GM20431 (cell line): ENCODE data around the gene DAB1.

ENCODE experiments used
- in situ Hi-C: fragments of 300-500 bp; cut with MseI, MboI; formaldehyde crosslinking; loops from one replicate; pipeline ENCODE4 v1.15.0; 2020; ENCODE audit warnings: low sequenced_read_pairs; ENCODE audit not compliant: unreplicated experiment

The DAB1 gene

DNA sequence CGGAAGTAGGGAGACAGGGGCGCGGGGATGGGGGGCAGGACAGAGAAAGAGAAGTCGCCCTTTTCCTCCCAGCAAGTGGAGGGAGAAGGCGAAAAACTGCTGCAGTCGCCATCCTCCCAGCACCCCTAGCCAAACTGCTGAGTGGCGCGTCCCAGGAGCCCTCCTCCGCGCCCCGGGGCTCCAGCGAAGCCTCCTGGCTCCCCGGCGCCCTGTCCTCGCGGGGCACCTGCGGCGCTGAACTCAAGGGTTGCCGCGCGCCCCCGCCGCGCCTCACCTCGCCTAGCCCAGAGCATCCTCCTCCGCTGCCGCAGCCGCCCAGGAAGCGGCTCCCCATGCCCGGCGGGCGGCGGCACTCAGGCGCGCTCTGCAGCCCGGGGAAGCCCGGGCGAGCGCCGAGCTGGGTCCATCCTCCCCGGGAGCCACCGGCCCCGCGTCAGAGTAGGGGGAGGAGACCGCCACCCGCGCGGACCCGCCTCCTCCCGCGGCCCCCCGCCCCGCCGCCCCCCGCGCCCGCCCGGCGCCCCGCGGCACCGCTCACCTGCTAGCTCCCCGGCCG is at the start of gene DAB1:
Gene DAB1 (minus strand): TSS at position 405 of the 556 bp plus-strand sequence. CDS start 133,030 bp downstream, outside the sequence.
- in situ Hi-C loops: no loop called here

DNA sequence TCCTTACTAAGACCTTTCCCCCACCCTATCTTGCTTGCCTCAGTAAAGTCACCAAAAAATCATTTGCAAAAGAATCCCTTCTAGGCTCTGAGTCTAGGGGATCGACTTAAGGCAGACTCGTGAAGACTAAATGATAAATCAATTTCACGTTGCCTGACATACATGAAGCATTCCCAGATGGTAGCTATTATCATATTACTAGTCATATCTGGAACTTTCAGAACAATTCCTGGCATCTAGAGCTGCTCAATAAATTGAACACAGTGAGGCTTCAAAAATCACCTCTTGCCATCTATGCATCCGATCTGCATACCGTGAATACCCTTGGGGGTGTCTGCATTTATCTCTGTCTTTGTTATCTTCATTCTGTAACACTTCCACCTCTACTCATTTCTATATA is 49.6 kb upstream of the DAB1 start:
- in situ Hi-C loops: no loop called here

DNA sequence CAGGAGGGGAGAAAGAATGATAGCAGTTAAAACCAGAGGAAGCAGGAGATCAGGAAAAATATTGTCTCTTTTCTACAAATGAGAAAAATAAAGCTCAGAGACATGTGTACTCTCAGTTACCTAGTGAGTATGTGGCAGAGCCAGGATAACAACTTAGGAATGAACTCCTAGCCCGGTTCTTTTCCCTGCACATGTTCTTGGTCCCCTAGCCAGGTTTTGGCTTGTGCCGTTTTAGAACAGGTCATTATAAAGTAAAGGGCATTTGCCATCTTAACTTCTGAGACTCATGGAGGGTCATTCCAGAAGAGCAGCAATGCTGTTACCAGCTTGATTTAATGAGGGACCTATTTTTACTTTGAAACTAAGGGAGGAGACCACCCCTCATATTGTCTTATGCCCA is 48.1 kb upstream of the DAB1 start:
- in situ Hi-C loops: no loop called here

DNA sequence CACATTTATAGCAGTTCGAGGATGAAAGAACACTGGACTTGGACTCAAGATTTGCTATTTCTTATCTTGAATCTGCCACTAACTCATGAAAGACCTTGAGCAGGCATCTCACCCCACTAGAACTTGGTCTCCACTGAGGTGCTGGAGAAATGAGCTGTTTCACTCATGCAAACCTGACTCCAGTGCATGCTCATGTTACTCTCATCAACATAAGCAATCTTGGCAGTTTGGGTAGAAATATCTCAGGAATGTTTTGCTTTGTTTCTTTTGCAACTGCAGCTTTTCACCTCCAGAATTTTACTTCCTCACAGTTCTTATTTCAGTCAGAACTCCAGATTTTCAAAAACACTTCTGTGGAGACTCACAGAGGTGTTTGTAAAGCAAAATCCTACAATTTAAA is 46.2 kb upstream of the DAB1 start:
- in situ Hi-C loops: no loop called here

DNA sequence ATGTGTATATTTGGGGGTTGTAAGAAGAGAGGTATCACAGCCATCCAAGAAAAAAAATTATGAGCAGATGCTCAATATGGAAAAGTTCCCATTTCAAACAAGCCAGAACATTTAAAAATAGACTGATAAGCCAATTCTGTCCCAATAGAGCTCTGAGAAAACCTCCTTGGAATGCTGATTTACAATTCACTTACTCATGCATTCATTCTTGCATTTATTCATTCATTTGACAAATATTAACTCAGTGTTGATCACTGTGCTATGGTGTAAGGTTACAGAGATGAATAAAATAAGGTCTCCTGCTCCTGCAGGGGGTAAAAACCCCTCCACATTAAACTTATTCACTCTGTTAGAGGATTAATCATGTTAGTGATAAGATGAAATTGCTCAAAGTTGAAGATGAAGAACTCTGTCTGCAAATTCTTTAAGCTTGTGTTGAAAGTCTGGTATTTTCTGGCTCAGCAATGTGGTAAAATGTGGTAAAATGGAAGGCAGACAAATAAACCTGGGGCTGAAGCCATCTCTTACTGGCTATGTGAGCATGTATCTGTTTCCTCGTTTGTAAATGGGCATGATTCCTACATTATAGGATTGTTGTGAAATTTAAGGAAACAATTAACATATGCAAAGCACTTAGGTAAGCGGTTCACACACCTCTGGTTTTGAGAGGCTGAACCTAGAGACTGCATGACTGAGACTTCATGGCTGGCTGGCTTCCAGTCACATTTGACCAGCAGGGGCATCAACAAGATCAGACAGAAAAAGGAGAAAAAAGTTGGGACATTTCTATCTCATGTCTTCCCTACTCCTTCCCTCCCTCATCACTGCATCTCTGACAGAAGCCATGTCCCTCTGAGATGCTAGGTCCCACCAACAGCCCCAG is 45.0 kb upstream of the DAB1 start:
- in situ Hi-C loops: no loop called here

DNA sequence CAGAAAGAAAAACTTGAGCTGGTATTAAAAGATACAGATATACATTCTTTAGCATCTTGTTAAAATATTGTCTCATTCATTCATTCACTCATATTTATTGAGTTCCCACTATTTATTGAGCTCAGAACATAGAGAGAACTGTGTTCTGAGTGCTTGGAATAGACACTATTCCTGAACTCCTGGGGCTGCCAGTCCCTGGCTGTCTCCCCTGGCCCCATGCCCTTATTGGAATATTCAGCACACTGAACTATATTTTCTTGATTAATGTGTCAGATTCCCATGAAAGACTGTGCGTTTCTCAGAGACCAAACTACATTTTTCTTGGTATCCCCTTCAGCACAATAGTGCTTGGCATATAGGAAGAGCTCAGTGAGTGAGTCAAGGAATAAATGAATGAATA is 44.0 kb upstream of the DAB1 start:
- in situ Hi-C loops: no loop called here

DNA sequence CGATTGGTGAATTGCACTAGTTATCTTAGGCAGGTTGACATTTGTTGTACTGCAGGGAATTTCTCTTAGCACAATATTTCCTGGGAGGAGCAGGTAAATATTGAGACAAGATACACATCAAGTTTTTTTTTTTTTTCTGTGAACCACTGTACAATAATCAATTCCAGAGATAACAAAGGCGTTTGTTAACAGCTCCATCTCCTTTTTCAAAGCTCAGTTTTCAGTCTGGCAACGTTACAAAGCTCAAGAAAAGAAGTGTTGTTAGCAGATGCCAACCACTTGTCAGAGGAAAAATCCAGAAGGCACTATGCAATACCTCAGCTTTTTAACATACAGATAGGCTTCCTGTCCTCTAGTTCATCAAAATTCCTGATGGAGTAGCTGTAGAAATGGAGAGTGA is 40.9 kb upstream of the DAB1 start:
- in situ Hi-C loops: no loop called here

DNA sequence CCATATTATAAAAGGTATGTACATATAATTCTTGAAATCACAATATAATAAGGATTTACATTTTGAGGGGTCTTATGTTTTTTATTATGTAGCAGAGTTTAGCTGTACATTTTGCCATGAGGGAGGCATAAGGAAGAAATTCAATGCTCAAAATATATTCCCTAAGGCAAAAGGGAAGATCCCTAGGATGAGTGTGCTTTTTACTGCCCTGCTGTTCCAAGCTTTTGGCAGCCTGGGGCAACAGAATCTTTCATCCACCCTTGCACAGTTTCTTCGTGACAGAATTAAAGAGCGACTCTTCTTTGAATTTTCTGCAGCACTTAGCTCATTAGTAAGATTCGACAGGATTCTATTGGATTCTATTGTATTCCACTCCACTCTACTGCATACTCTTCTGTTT is 39.5 kb upstream of the DAB1 start:
- in situ Hi-C loops: no loop called here

DNA sequence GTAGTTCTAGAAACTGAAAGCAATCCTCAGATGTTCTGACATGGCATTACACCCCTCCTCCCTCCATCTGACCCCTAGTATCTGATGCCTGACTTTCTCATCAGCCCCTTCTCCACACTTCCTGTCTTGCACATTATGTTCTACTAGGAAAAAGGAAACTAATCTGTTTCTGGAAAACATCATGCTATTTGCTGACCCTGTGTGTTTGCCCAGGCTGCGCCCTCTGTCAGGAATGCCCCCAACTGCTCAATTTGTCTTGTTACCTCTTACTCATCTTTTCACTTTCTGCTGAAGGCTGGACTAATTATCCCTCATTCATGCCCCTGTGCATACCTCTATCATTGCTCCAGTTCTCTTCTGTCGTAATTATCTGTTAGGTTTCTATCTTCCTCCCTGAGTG is 37.5 kb upstream of the DAB1 start:
- in situ Hi-C loops: no loop called here

DNA sequence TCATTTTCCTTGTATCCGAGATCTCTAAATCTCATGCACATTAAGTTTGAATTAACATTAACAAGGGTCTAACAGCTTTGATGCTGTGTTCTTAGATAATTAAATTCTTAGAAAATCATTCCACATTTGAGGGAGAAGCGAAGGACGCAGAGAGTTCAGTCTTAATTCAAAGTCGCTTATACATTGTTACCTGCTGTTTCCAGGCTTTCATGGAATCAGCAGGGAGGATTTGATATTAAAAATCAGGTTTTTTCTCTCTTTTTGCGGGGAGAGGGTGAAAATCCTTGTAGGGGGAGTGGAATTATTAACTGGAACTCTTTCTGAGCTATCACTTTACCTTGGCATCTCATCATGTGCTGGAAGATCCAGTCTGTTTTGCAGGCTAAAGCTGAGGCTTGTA is 27.7 kb upstream of the DAB1 start:
- in situ Hi-C loops: no loop called here

DNA sequence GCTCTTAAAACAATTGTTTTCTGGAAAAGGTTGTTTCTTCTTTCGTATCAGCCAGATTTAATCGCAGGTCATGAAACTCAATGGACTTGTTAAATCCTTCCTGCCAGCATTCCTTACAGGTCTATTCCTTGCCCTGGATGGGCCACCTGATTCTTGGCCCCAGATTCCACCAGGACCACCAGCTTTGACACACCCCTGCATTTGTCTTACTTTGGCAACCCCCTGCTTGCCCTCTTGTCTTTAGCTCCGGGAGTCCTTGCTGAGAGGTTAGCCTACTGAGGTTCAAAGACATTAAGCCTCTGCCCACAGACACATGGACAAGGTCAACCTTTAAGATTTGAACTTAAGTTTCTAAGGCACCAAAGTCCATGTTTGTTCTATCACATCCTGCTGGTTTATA is 27.1 kb upstream of the DAB1 start:
- in situ Hi-C loops: no loop called here

DNA sequence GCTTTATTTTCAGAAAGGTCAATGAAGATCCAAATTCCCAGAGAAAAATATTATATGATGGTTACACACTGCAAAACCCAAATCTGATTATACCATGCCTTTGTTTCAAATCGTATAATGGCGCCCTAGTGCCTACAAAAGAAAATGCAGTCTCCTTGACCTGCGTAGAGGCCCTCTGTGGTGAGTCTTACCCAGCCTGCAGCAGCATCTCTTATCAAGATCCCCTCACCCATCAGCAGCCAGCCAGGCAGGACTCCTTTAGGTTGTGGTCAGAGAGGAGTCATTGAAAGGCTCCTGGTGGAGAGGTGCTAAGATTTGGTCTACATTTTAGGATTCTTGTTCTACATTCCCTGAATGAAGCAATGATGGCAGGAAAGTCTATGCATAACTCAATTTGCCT is 23.7 kb upstream of the DAB1 start:
- in situ Hi-C loops: no loop called here

DNA sequence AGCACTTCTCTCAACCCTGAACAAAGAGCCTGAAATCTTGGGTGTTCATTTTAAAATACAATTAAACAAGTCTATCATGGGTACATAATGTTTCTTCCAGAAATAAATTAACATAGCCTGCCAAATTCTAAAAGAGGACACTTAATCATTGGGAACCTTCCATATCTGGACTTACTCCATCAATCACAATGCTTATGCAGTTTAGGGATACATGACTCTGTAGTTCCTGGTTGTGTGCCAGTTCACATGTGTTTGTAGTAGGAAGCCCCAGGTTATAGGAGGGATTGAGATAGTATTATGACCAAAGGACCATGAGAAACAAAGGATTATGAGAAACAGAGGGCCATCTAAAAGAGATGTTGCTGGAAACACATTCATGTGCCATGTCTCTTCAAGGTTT is 19.1 kb upstream of the DAB1 start:
- in situ Hi-C loops: no loop called here

DNA sequence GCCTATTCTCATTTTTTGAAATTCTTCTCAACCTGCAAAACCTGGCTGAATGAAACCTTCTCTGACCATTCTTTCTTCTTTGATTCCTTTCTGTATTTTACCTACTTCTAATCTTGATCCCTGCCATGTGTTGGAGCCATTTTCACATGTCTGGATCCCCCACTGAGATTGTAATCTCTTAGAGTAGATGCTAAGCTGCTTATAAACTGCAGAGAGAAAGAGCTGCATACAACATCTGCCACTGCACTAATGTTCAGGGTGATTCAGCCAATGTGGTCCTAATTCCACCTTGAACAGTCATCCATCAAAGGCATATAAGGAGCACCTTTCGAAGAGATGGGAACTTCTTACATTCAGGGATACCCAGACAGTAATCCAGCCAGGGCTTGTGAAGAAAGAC is 16.2 kb upstream of the DAB1 start:
- in situ Hi-C loops: no loop called here

DNA sequence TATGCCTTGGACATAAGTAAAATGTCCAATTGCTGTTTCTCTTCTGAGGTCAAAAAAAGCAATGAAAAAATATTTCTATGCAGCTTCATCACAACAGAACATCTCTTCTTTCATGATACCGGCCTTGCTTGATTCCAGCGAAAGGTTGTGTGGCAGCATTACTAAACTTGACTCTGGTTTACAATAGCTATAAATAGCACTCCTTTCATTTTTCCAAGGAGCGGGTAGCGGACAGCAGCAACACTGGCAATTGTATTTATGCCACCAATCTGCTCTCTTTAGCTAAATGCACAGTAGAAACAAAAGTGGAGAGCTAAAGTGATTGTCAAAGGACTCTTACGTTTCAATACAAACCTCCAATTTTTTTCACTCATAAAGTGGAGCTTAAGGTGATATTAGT is 7.5 kb upstream of the DAB1 start:
- in situ Hi-C loops: no loop called here

DNA sequence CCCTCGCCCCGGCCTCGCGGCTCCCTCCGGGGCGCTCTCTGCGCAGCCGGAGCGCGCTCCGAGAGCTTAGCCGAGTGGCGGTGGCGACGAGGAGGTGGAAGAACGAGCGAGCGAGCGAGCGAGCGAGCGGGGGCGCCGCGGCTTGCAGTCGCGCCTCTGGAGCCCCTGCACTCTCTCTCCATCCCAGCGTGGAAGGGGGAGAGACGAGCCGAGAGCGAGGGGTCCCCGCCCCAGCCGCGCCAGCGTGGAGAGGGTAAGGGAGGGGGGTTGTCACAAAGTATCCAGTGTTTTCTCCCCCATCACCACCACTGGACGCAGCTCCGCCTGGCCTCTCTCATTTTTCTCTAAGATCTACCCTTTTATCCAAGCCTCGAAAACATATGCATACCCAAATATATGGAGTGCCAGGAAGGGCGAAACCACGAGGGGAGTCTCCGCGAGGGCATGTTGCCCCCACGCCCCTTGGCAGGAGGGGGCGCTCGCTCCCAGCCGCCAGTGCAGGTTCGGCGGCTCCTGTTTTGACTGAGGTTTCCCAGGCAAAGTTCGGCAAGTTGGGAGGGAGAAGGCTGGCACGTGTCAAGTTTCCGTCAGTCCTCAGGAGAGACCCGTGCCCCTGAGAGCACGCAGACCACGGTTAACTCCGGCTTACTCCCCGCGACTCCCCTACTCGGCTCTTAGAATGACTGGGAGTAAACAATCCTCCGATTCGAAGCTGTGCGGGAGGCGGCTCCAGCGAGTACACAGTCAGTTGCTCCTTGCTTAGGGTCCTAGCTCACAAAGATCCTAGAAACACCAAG is 569 bp upstream of the DAB1 start:
- in situ Hi-C loops: no loop called here

DNA sequence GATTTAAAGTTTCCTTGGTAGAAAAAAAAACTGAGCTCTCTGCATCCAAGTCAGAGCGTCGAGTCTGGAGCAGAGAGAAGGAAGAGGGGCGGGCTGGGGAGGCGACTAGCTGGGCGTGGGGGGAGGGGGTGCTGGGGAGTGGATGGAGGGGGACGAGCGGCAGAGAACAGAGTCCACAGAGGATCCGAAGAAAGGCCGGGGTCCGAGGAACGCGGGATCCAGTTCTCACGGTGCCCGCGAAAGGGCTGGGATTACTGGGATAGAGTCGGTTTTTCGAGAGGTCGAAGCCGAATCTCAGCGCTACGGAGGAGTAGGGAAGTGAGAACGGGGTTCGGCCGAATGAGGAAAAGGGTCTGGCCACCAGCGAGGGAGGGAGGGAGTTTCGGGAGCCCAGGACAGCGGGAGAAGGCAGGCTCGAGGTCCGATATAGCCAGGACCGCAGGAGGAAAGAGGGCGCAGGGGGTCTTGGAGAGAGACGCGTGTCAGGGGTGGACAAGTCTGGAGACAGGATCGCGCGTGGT is 665 bp downstream of the DAB1 start:
- in situ Hi-C loops: no loop called here

DNA sequence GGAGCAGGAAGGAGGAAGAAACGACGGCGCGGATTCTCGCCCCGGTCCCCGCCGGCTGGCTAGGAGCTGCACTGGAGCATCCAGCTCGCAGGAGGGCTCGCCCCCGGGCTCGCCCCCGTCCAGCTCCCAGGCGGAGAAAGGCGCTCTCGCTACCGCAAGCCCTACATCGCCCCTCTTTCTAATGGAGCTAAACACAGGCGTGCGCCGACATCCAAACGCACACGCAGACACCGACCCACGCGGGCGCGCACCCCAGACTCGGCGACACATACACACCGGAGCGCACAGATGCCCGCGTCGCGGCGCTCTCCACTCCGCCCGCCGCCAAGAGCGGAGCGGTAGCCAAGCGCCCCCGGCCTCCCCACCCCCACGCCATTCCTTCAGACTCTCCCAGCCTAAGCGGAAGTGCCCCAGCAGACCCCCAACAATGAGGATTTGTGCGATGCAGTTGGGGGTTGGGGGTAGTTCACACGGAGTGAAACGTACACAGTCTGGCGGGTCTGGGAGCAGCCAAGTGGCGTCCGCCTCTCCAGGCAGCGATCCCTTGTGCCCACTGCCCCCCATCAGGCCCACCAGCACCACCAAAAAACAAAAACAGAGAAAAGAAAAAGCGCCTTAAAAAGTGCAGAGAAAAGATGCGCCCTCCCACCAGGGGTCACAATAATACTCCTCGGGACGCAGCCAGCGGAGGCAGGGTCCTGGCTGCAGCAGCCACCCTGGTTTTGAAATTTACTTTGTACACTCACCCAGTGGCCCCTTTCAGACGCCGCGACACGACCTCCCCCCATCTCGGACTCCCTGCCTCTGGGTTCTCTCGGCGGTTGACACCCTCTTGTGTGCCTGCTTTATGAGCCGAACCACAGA is 1.4 kb downstream of the DAB1 start:
- in situ Hi-C loops: no loop called here

DNA sequence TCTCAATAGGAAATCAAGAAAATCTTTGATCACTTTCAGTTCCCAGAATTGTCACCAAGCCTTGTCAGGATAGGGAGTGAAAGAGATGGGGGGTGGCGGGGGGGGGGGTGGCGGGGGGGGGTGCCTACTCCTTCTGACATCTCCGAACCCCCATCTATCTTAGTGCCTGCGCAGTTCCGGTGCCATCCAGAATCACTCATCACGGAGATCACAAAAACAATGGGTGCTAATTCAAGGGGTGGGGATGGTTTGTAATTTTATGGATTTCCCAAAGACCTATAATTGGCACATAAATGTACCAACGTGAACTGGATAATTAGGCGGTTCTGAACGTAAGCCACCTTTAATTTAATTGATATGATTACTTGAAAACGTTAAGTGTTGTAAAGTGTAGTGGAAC is 2.1 kb downstream of the DAB1 start:
- in situ Hi-C loops: no loop called here
